IMR-90 (cell line): Measurements from ENCODE around the gene ANXA1. TPM values are rescaled to one million over a fixed set of nuclear protein-coding genes. Genes with fewer than 3 reads are reported as not detected.

Experiments
- ATAC-seq: fragments of 200-7000 bp; cut with Tn5 transposase; 2 replicates; pipeline ENCODE4 v1.9.1; 2020; ENCODE audit warnings: low read depth, mild to moderate bottlenecking, moderate library complexity
- BruUV-seq: library from RNA; stranded (reverse); fragments of 400-500 nt; replicated peaks from 2 replicates; lab custom pipeline; 2021; lab: Mats Ljungman, UMichigan
- CTCF ChIA-PET: fragments of 300-600 bp; formaldehyde crosslinking; extraction: SDS; loops from one replicate; lab custom pipeline; 2021; ENCODE audit warnings: antibody characterized with exemption; lab: Yijun Ruan, JAX
- POLR2A ChIA-PET: fragments of 300-600 bp; sonication (Branson Sonifier 250); formaldehyde crosslinking; loops from one replicate; lab custom pipeline; 2022; ENCODE audit warnings: antibody characterized with exemption; ENCODE audit not compliant: unreplicated experiment; lab: Charles Lee
- DNase-seq: peaks from one replicate; pipeline ENCODE4 v3.0.0; 2013
- H2AFZ ChIP-seq: replicated peaks from 2 replicates; pipeline ENCODE3; 2013; ENCODE audit warnings: low read length, mild to moderate bottlenecking; ENCODE audit not compliant: poor library complexity
- H2AK5ac ChIP-seq: 2 replicates; pipeline ENCODE4 v1.6.1; 2013; ENCODE audit warnings: low read depth, low read length, inconsistent platforms
- H2AK9ac ChIP-seq: replicated peaks from 2 replicates; pipeline ENCODE3; 2013; ENCODE audit warnings: mild to moderate bottlenecking, low read depth, low read length, moderate library complexity; ENCODE audit not compliant: poor library complexity
- H2BK120ac ChIP-seq: 2 replicates; pipeline ENCODE4 v1.6.1; 2013; ENCODE audit warnings: low read depth, low read length, inconsistent platforms
- H2BK15ac ChIP-seq: 3 replicates; pipeline ENCODE4 v1.6.1; 2013; ENCODE audit warnings: low read depth, low read length, inconsistent platforms
- H2BK20ac ChIP-seq: 2 replicates; pipeline ENCODE4 v1.6.1; 2013; ENCODE audit warnings: low read depth, mild to moderate bottlenecking, inconsistent platforms, low read length, moderate library complexity
- H2BK5ac ChIP-seq: 2 replicates; pipeline ENCODE4 v1.6.1; 2013; ENCODE audit warnings: mild to moderate bottlenecking, low read depth, low read length, inconsistent platforms; ENCODE audit not compliant: poor library complexity, severe bottlenecking
- H3K14ac ChIP-seq: replicated peaks from 2 replicates; pipeline ENCODE4 v1.6.1; 2013; ENCODE audit warnings: low read depth, low read length, inconsistent platforms
- H3K18ac ChIP-seq: 2 replicates; pipeline ENCODE4 v1.6.1; 2013; ENCODE audit warnings: low read depth, low read length, control low read depth
- H3K23ac ChIP-seq: 2 replicates; pipeline ENCODE4 v1.6.1; 2013; ENCODE audit warnings: low read depth, low read length, inconsistent platforms
- H3K27ac ChIP-seq: 2 replicates; pipeline ENCODE4 v1.5.1; 2013; ENCODE audit warnings: mild to moderate bottlenecking, control low read depth, low read length; ENCODE audit not compliant: insufficient read depth
- H3K27me3 ChIP-seq: 2 replicates; pipeline ENCODE4 v1.6.1; 2013; ENCODE audit warnings: low read length; ENCODE audit not compliant: control insufficient read depth, insufficient read depth
- H3K36me3 ChIP-seq: 2 replicates; pipeline ENCODE4 v1.6.1; 2013; ENCODE audit warnings: low read length, mixed read lengths; ENCODE audit not compliant: control insufficient read depth, insufficient read depth
- H3K4ac ChIP-seq: 2 replicates; pipeline ENCODE4 v1.6.1; 2013; ENCODE audit warnings: low read depth, low read length, inconsistent platforms
- H3K4me1 ChIP-seq: 2 replicates; pipeline ENCODE4 v1.6.1; 2013; ENCODE audit warnings: low read length, mixed read lengths; ENCODE audit not compliant: control insufficient read depth, insufficient read depth
- H3K4me2 ChIP-seq: 2 replicates; pipeline ENCODE4 v1.6.1; 2013; ENCODE audit warnings: low read depth, mild to moderate bottlenecking, control low read depth, low read length, moderate library complexity
- H3K4me3 ChIP-seq: 2 replicates; pipeline ENCODE4 v1.5.1; 2013; ENCODE audit warnings: low read depth, mild to moderate bottlenecking, control low read depth, low read length, moderate library complexity; ENCODE audit not compliant: insufficient read depth
- H3K56ac ChIP-seq: 2 replicates; pipeline ENCODE4 v1.6.1; 2013; ENCODE audit warnings: low read length, inconsistent platforms; ENCODE audit not compliant: insufficient read depth; ENCODE audit errors: extremely low read depth
- H3K79me1 ChIP-seq, 2 experiments: 2 replicates each; pipeline ENCODE4 v1.6.1; 2013; ENCODE audit warnings: low read length in 2 of 2, inconsistent platforms in 1 of 2, low read depth in 1 of 2
- H3K9ac ChIP-seq: 2 replicates; pipeline ENCODE4 v1.6.1; 2013; ENCODE audit warnings: low read depth, low read length, control low read depth
- H3K9me1 ChIP-seq: 2 replicates; pipeline ENCODE4 v1.6.1; 2013; ENCODE audit warnings: low read length, inconsistent platforms; ENCODE audit not compliant: insufficient read depth
- H3K9me3 ChIP-seq: 2 replicates; pipeline ENCODE4 v1.6.1; 2013; ENCODE audit warnings: low read length; ENCODE audit not compliant: control insufficient read depth, insufficient read depth
- H4K20me1 ChIP-seq: 2 replicates; pipeline ENCODE4 v1.6.1; 2013; ENCODE audit warnings: low read length, inconsistent platforms; ENCODE audit not compliant: insufficient read depth
- H4K5ac ChIP-seq: 2 replicates; pipeline ENCODE4 v1.6.1; 2013; ENCODE audit warnings: mild to moderate bottlenecking, low read depth, low read length, control low read depth
- H4K8ac ChIP-seq, 2 experiments: 2 replicates each; pipeline ENCODE4 v1.6.1; 2013; ENCODE audit warnings: low read depth in 2 of 2, low read length in 2 of 2, control low read depth in 1 of 2, inconsistent platforms in 1 of 2
- H4K91ac ChIP-seq: 2 replicates; pipeline ENCODE4 v1.6.1; 2013; ENCODE audit warnings: low read depth, low read length, inconsistent platforms; ENCODE audit not compliant: insufficient read depth
- CEBPB ChIP-seq: IDR thresholded peaks from 2 replicates; pipeline ENCODE4 v1.6.1; 2012; ENCODE audit warnings: low read depth, low read length, improper control_type of control experiment
- CHD1 ChIP-seq: IDR thresholded peaks from 2 replicates; pipeline ENCODE4 v1.6.1; 2012; ENCODE audit warnings: low read depth, low read length, improper control_type of control experiment
- MAFK ChIP-seq: IDR thresholded peaks from 2 replicates; pipeline ENCODE4 v1.6.1; 2012; ENCODE audit warnings: low read depth, low read length, improper control_type of control experiment
- MAZ ChIP-seq: IDR thresholded peaks from 2 replicates; pipeline ENCODE4 v1.6.1; 2012; ENCODE audit warnings: low read depth, mild to moderate bottlenecking, low read length, improper control_type of control experiment, moderate library complexity, borderline replicate concordance
- MXI1 ChIP-seq: IDR thresholded peaks from 2 replicates; pipeline ENCODE4 v1.6.1; 2012; ENCODE audit warnings: low read depth, mild to moderate bottlenecking, low read length, moderate library complexity, borderline replicate concordance
- NFE2L2 ChIP-seq: fragments of 150-350 bp; IDR thresholded peaks from 2 replicates; pipeline ENCODE4 v1.6.1; 2016; ENCODE audit warnings: low read depth, mild to moderate bottlenecking, low read length
- POLR2A ChIP-seq: IDR thresholded peaks from 2 replicates; pipeline ENCODE4 v1.6.1; 2012; ENCODE audit warnings: mild to moderate bottlenecking, low read depth, low read length
- RAD21 ChIP-seq: IDR thresholded peaks from 2 replicates; pipeline ENCODE4 v1.6.1; 2012; ENCODE audit warnings: low read length, improper control_type of control experiment
- RCOR1 ChIP-seq: IDR thresholded peaks from 2 replicates; pipeline ENCODE4 v1.6.1; 2012; ENCODE audit warnings: mild to moderate bottlenecking, low read length, improper control_type of control experiment; ENCODE audit not compliant: insufficient replicate concordance
- RFX5 ChIP-seq: IDR thresholded peaks from 2 replicates; pipeline ENCODE4 v1.8.0; 2012; ENCODE audit warnings: low read depth, mild to moderate bottlenecking, low read length, moderate library complexity
- dilution Hi-C: fragments of 300-500 bp; cut with HindIII; formaldehyde crosslinking; loops from one replicate; pipeline ENCODE4 v1.14.3; 2018; ENCODE audit warnings: low sequenced_read_pairs; ENCODE audit not compliant: unreplicated experiment
- in situ Hi-C: fragments of 300-500 bp; cut with MboI; formaldehyde crosslinking; loops from 3 replicates; pipeline ENCODE4 v1.14.3; 2019; ENCODE audit warnings: low sequenced_read_pairs, inconsistent platforms, mixed read lengths
- intact Hi-C: fragments of 100-400 bp; cut with micrococcal nuclease; formaldehyde crosslinking; loops from 2 replicates; pipeline ENCODE4 v1.10.0; 2022
- polyA plus RNA-seq, 3 experiments: library from polyadenylated mRNA; depleted of rRNA; stranded (reverse); fragments of >200 nt; gene quantifications; 2 replicates each; pipeline ENCODE4 v1.2.3, GENCODE V29; 2012; ENCODE audit warnings: low replicate concordance in 1 of 3
- total RNA-seq: library from RNA; depleted of rRNA; stranded (reverse); fragments of >200 nt; gene quantifications from 2 replicates; pipeline ENCODE4 v1.2.3, GENCODE V29; 2012
- TF ChIP-seq, protein P1 (sequence below): fragments of 150-350 bp; IDR thresholded peaks from 2 replicates; pipeline ENCODE4 v1.6.1; 2016; ENCODE audit warnings: low read depth, mild to moderate bottlenecking, low read length, moderate library complexity, borderline replicate concordance
- TF ChIP-seq, protein P2 (sequence below): conservative IDR thresholded peaks from 2 replicates; pipeline ENCODE4 v1.5.1; 2012; ENCODE audit warnings: mild to moderate bottlenecking, low read depth, low read length, improper control_type of control experiment

ANXA1 gene
- total and polyA plus RNA-seq, 2 of the 4 experiments (the other 2 are of a cell fraction): 520 to 583 TPM

DNA sequence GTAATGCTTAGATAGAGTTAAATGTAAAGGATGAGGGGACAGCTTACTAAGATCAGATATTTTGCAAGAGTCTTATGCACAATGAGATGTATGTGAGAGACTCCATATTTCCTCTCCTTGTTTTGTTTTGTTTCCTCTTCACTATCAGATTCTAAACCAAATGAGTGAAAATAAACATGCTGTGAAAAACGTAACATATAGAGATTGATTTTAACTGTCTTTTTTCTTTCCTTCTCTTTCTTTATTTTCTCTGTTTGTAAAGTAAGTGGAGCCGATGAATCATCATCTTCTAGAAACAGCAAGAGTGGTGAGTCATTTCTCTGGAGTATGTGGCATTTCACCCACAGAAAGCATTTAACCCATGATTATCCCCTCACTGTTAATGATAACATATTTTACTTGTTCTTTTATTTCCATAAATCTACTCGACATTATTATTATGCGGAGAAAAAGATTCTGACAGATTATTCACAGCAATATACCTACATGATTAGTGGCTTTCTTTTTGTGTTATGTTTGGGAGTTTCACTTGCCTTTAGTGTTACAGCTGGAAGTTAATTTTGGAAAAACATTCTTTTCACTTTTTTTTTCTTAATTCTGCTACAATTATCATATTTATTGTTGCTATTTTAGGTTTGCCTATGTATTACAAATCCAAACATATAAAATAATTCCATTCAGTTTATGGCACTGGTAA lies 2.1 kb upstream of the ANXA1 start (continued):
- TF ChIP-seq, protein P1, sequence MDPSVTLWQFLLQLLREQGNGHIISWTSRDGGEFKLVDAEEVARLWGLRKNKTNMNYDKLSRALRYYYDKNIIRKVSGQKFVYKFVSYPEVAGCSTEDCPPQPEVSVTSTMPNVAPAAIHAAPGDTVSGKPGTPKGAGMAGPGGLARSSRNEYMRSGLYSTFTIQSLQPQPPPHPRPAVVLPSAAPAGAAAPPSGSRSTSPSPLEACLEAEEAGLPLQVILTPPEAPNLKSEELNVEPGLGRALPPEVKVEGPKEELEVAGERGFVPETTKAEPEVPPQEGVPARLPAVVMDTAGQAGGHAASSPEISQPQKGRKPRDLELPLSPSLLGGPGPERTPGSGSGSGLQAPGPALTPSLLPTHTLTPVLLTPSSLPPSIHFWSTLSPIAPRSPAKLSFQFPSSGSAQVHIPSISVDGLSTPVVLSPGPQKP: no peak
- TF ChIP-seq RAD21: no peak

DNA sequence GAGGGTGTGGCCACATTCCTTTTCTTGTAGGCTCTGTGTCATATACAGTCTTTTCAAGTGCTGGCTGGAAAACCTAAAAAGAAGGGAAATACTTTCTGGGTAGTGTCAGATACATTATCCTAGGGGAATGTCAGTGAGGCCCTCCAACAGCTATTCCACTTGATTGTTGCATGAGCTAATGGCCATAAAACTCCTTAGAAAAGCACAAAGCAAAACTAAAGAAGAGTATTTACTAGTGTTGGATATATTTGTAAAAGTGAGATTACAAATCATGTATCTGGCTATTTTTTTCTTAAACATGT lies 829 bp downstream of the ANXA1 start:
- H4K8ac ChIP-seq: peak overlapping the region in 1 of 2 experiments; percentile 36; a peak in 1 of 4 replicates
- H2BK20ac ChIP-seq: no peak overlapping the region
- H3K79me1 ChIP-seq: peaks cover 0 to 19% of the 10 kb centered on the region in 2 experiments; a peak in 3 of 4 replicates
- no peaks in the 10 kb centered on the region for H3K27me3 ChIP-seq
- in situ Hi-C loops: no loop called here
- 0 out of 2 replicates have a peak overlapping the region, but pooled peaks have one; percentile 99 for H3K56ac ChIP-seq
- peak overlapping the region; percentile 87 for H3K4me2 ChIP-seq
- H3K27ac ChIP-seq: peak overlapping the region; percentile 4; the same call in 1 of the 2 replicates
- H3K23ac ChIP-seq: no peak overlapping the region
- peaks cover 2% of the 10 kb centered on the region; the same call in 1 of the 2 replicates for H3K36me3 ChIP-seq
- H4K91ac ChIP-seq: no peak overlapping the region
- H3K9ac ChIP-seq: peak overlapping the region; percentile 98; the same call in 1 of the 2 replicates
- H2AK5ac ChIP-seq: no peak overlapping the region
- peak; percentile 69 for ATAC-seq
- 0 out of 2 replicates have a peak, but pooled peaks cover 12% of the 10 kb centered on the region for H4K20me1 ChIP-seq
- no peak overlapping the region for H4K5ac ChIP-seq
- intact Hi-C loops: loop anchor here (2.0 kb wide), 1 partner anchor 20 kb away; no protein-coding TSS in a partner anchor
- H3K4me1 ChIP-seq: peaks cover 5% of the 10 kb centered on the region
- no peak overlapping the region for H2AFZ ChIP-seq
- H2AK9ac ChIP-seq: no peak overlapping the region
- H3K9me1 ChIP-seq: no peaks in the 10 kb centered on the region; the same call in 1 of the 2 replicates
- no peak overlapping the region for H2BK15ac ChIP-seq
- H3K4ac ChIP-seq: peak overlapping the region; percentile 5; the same call in 1 of the 2 replicates
- dilution Hi-C loops: no loop called here
- DNase-seq: peak; percentile 65
- H2BK120ac ChIP-seq: peak overlapping the region; percentile 21; the same call in 1 of the 2 replicates
- no peaks in the 10 kb centered on the region for H3K9me3 ChIP-seq
- CTCF ChIA-PET: interaction anchor here (3.1 kb wide), 1 partner anchor 45 kb away, joined by 12 read pairs; no protein-coding TSS in a partner anchor
- peak overlapping the region; percentile 99 for H2BK5ac ChIP-seq
- H3K14ac ChIP-seq: no peak overlapping the region
- POLR2A ChIA-PET: interaction anchor here (0.8 kb wide), 1 partner anchor 753 kb away, joined by 3 read pairs; no protein-coding TSS in a partner anchor
- H3K18ac ChIP-seq: no peak overlapping the region
- peak overlapping the region; percentile 96 for H3K4me3 ChIP-seq
- no TSS peak for BruUV-seq
- TF ChIP-seq, protein P1: no peak
- TF ChIP-seq RFX5: no peak
- TF ChIP-seq MAZ: no peak
- TF ChIP-seq NFE2L2: no peak
- no peak for TF ChIP-seq CHD1
- TF ChIP-seq MXI1: no peak
- TF ChIP-seq, protein P2, sequence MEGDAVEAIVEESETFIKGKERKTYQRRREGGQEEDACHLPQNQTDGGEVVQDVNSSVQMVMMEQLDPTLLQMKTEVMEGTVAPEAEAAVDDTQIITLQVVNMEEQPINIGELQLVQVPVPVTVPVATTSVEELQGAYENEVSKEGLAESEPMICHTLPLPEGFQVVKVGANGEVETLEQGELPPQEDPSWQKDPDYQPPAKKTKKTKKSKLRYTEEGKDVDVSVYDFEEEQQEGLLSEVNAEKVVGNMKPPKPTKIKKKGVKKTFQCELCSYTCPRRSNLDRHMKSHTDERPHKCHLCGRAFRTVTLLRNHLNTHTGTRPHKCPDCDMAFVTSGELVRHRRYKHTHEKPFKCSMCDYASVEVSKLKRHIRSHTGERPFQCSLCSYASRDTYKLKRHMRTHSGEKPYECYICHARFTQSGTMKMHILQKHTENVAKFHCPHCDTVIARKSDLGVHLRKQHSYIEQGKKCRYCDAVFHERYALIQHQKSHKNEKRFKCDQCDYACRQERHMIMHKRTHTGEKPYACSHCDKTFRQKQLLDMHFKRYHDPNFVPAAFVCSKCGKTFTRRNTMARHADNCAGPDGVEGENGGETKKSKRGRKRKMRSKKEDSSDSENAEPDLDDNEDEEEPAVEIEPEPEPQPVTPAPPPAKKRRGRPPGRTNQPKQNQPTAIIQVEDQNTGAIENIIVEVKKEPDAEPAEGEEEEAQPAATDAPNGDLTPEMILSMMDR: no peak
- no peak for TF ChIP-seq RCOR1
- TF ChIP-seq CEBPB: no peak
- TF ChIP-seq MAFK: no peak
- TF ChIP-seq POLR2A: no peak
